Measurements from ENCODE around the gene ZBTB48. TPM values are rescaled to one million over a fixed set of nuclear protein-coding genes. Genes with fewer than 3 reads are reported as not detected.

ZBTB48 gene
- total RNA-seq, 1 experiment from 2014 or later, result 41.9 TPM

- Histone ChIP-seq H3K36me3 (ENCODE audit: control insufficient read depth in 1 of 2, insufficient read depth in 2 of 2, low read length in 2 of 2) (peaks cover 22 to 32% of the 10 kb centered on the region in 2 experiments; a peak in 3 of 4 replicates), H2AFZ (ENCODE audit: low read depth, low read length, poor library complexity, severe bottlenecking) (no peak overlapping the region), H3K4me1 (ENCODE audit: control insufficient read depth in 1 of 2, insufficient read depth in 2 of 2, low read length in 2 of 2) (no peaks in the 10 kb centered on the region), H3K4me3 (replicated peaks in 1 of 2; ENCODE audit: low read depth in 1 of 2, low read length in 2 of 2) (no peak overlapping the region), H3K9me2 (ENCODE audit: insufficient read depth) (no peaks in the 10 kb centered on the region), H3K27me3 (ENCODE audit: insufficient read depth, low read length) (no peaks in the 10 kb centered on the region), H4K20me1 (ENCODE audit: insufficient read depth) (no peaks in the 10 kb centered on the region), H3K79me2 (ENCODE audit: insufficient read depth, low read length) (peaks cover 2% of the 10 kb centered on the region; the same call in 1 of the 2 replicates), H3K9ac (ENCODE audit: low read length) (no peak overlapping the region), H3K4me2 (ENCODE audit: low read length) (no peak overlapping the region), H3K27ac (ENCODE audit: low read depth, low read length) (no peak overlapping the region; the same call in 1 of the 2 replicates), H3K9me3 (ENCODE audit: control insufficient read depth in 1 of 2, insufficient read depth in 1 of 2, low read depth in 1 of 2, low read length in 2 of 2) (no peaks in the 10 kb centered on the region)
- TF ChIP-seq YY1 (IDR thresholded peaks at IDR 0.05; ENCODE audit: extremely low read depth, insufficient replicate concordance, low read depth, low read length), result no peak
- TF ChIP-seq, protein P1, sequence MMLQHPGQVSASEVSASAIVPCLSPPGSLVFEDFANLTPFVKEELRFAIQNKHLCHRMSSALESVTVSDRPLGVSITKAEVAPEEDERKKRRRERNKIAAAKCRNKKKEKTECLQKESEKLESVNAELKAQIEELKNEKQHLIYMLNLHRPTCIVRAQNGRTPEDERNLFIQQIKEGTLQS (IDR thresholded peaks at IDR 0.05), result no peak
- TF ChIP-seq CEBPB (IDR thresholded peaks at IDR 0.05; ENCODE audit: low read depth), result no peak
- no peak for TF ChIP-seq RAD21 (IDR thresholded peaks at IDR 0.05; ENCODE audit: low read depth)
- no peak for TF ChIP-seq CBX3 (IDR thresholded peaks at IDR 0.05; ENCODE audit: low read depth)
- TF ChIP-seq EZH2 (IDR thresholded peaks at IDR 0.05), result no peak
- no peak for TF ChIP-seq ELF1 (IDR thresholded peaks at IDR 0.05; ENCODE audit: borderline replicate concordance, low read depth)
- TF ChIP-seq SP1 (IDR thresholded peaks at IDR 0.05; ENCODE audit: low read depth), result no peak
- TF ChIP-seq, protein P2, sequence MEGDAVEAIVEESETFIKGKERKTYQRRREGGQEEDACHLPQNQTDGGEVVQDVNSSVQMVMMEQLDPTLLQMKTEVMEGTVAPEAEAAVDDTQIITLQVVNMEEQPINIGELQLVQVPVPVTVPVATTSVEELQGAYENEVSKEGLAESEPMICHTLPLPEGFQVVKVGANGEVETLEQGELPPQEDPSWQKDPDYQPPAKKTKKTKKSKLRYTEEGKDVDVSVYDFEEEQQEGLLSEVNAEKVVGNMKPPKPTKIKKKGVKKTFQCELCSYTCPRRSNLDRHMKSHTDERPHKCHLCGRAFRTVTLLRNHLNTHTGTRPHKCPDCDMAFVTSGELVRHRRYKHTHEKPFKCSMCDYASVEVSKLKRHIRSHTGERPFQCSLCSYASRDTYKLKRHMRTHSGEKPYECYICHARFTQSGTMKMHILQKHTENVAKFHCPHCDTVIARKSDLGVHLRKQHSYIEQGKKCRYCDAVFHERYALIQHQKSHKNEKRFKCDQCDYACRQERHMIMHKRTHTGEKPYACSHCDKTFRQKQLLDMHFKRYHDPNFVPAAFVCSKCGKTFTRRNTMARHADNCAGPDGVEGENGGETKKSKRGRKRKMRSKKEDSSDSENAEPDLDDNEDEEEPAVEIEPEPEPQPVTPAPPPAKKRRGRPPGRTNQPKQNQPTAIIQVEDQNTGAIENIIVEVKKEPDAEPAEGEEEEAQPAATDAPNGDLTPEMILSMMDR (IDR thresholded peaks at IDR 0.05 in 2 of 3, conservative IDR thresholded peaks at IDR 0.05 in 1 of 3; ENCODE audit: borderline replicate concordance in 1 of 3, insufficient read depth in 1 of 3, low read depth in 2 of 3, low read length in 2 of 3), result no peak
- TF ChIP-seq ZBTB33 (IDR thresholded peaks at IDR 0.05; ENCODE audit: extremely low read depth, insufficient replicate concordance, low read length), result no peak
- TF ChIP-seq TCF7L2 (IDR thresholded peaks at IDR 0.05; ENCODE audit: borderline replicate concordance, extremely low read depth, insufficient read depth, insufficient read length), result no peak
- TF ChIP-seq MAX (IDR thresholded peaks at IDR 0.05), result no peak
- no peak for TF ChIP-seq FOSL1 (IDR thresholded peaks at IDR 0.05; ENCODE audit: low read depth)
- TF ChIP-seq, protein P3, sequence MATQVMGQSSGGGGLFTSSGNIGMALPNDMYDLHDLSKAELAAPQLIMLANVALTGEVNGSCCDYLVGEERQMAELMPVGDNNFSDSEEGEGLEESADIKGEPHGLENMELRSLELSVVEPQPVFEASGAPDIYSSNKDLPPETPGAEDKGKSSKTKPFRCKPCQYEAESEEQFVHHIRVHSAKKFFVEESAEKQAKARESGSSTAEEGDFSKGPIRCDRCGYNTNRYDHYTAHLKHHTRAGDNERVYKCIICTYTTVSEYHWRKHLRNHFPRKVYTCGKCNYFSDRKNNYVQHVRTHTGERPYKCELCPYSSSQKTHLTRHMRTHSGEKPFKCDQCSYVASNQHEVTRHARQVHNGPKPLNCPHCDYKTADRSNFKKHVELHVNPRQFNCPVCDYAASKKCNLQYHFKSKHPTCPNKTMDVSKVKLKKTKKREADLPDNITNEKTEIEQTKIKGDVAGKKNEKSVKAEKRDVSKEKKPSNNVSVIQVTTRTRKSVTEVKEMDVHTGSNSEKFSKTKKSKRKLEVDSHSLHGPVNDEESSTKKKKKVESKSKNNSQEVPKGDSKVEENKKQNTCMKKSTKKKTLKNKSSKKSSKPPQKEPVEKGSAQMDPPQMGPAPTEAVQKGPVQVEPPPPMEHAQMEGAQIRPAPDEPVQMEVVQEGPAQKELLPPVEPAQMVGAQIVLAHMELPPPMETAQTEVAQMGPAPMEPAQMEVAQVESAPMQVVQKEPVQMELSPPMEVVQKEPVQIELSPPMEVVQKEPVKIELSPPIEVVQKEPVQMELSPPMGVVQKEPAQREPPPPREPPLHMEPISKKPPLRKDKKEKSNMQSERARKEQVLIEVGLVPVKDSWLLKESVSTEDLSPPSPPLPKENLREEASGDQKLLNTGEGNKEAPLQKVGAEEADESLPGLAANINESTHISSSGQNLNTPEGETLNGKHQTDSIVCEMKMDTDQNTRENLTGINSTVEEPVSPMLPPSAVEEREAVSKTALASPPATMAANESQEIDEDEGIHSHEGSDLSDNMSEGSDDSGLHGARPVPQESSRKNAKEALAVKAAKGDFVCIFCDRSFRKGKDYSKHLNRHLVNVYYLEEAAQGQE (IDR thresholded peaks at IDR 0.05; ENCODE audit: low read depth), result no peak
- no peak for TF ChIP-seq POLR2A (IDR thresholded peaks at IDR 0.05; ENCODE audit: borderline replicate concordance, extremely low read depth, insufficient read depth, insufficient read length)
- no peak for TF ChIP-seq EZH2phosphoT487 (IDR thresholded peaks at IDR 0.05; ENCODE audit: borderline replicate concordance)
- no peak for TF ChIP-seq ZNF274 (IDR thresholded peaks at IDR 0.05; ENCODE audit: low read depth, low read length)
- no TSS peak for BruUV-seq (replicated peaks)
- CTCF ChIA-PET, result interaction anchor here (1.3 kb wide), 1 partner anchor 160 kb away, joined by 3 read pairs; no protein-coding TSS in a partner anchor
- ATAC-seq (no peak), DNase-seq (ENCODE audit: low read depth, low spot score) (no peak)
- POLR2A ChIA-PET, result no interaction called here
- RAD21 ChIA-PET (ENCODE audit: low non-redundant PET in 1 of 2, low total read pairs in 2 of 2, uncharacterized antibody in 2 of 2, unreplicated experiment in 2 of 2), result no interaction called here
- intact Hi-C loops (cut with micrococcal nuclease), result no loop called here
Measured at GRCh38 chr1:6632588-6633514, 53.1 kb downstream of the ZBTB48 start.

Measured in HCT116 (cell line).